H9 (cell line): ENCODE data around the gene RXRB. TPM values are rescaled to one million over a fixed set of nuclear protein-coding genes. Genes with fewer than 3 reads are reported as not detected.

Source experiments
- DNase-seq: peaks from one replicate; pipeline ENCODE4 v3.0.0-alpha.2; 2017
- H2AFZ ChIP-seq: one replicate; pipeline ENCODE4 v1.6.1; 2013; ENCODE audit warnings: mild to moderate bottlenecking, low read length, control low read depth, moderate library complexity
- H2AK5ac ChIP-seq: 2 replicates; pipeline ENCODE4 v1.6.1; 2013; ENCODE audit warnings: low read length, control low read depth, mixed read lengths; ENCODE audit not compliant: insufficient read length
- H2BK120ac ChIP-seq: one replicate; pipeline ENCODE4 v1.6.1; 2013; ENCODE audit warnings: low read depth, mild to moderate bottlenecking, low read length, control low read depth, inconsistent platforms; ENCODE audit not compliant: poor library complexity, severe bottlenecking
- H2BK12ac ChIP-seq: 2 replicates; pipeline ENCODE4 v1.6.1; 2013; ENCODE audit warnings: low read length, control low read depth, mixed read lengths, low read depth; ENCODE audit not compliant: insufficient read length
- H2BK15ac ChIP-seq: 2 replicates; pipeline ENCODE4 v1.6.1; 2013; ENCODE audit warnings: low read depth, low read length, control low read depth
- H2BK20ac ChIP-seq: one replicate; pipeline ENCODE4 v1.6.1; 2013; ENCODE audit warnings: low read depth, mild to moderate bottlenecking, low read length, control low read depth, inconsistent platforms; ENCODE audit not compliant: poor library complexity, severe bottlenecking
- H2BK5ac ChIP-seq: 2 replicates; pipeline ENCODE4 v1.6.1; 2013; ENCODE audit warnings: low read length, control low read depth, mixed read lengths; ENCODE audit not compliant: insufficient read length
- H3K14ac ChIP-seq: 2 replicates; pipeline ENCODE4 v1.6.1; 2013; ENCODE audit warnings: low read length, control low read depth; ENCODE audit not compliant: insufficient read depth
- H3K18ac ChIP-seq: 2 replicates; pipeline ENCODE4 v1.6.1; 2013; ENCODE audit warnings: low read depth, mild to moderate bottlenecking, mixed read lengths, low read length, control low read depth; ENCODE audit not compliant: insufficient read length
- H3K23ac ChIP-seq: 2 replicates; pipeline ENCODE4 v1.6.1; 2013; ENCODE audit warnings: low read length, control low read depth, mixed read lengths, low read depth; ENCODE audit not compliant: insufficient read length
- H3K23me2 ChIP-seq: 2 replicates; pipeline ENCODE4 v1.6.1; 2013; ENCODE audit warnings: low read depth, mild to moderate bottlenecking, mixed read lengths, low read length, control low read depth; ENCODE audit not compliant: insufficient read length, poor library complexity, severe bottlenecking
- H3K27ac ChIP-seq: 2 replicates; pipeline ENCODE4 v1.5.1; 2013; ENCODE audit warnings: low read length, control low read depth, mixed read lengths, low read depth; ENCODE audit not compliant: insufficient read length
- H3K27me3 ChIP-seq: 2 replicates; pipeline ENCODE4 v1.6.1; 2013; ENCODE audit warnings: low read length, control low read depth, inconsistent platforms; ENCODE audit not compliant: insufficient read depth
- H3K4ac ChIP-seq: 2 replicates; pipeline ENCODE4 v1.6.1; 2013; ENCODE audit warnings: low read depth, mild to moderate bottlenecking, control low read depth, inconsistent platforms, low read length, moderate library complexity
- H3K4me1 ChIP-seq: 2 replicates; pipeline ENCODE4 v1.6.1; 2013; ENCODE audit warnings: low read length, control low read depth, inconsistent platforms; ENCODE audit not compliant: insufficient read depth
- H3K4me2 ChIP-seq: 2 replicates; pipeline ENCODE4 v1.6.1; 2013; ENCODE audit warnings: low read length, control low read depth, mixed read lengths; ENCODE audit not compliant: insufficient read length, insufficient read depth
- H3K56ac ChIP-seq: 2 replicates; pipeline ENCODE4 v1.6.1; 2013; ENCODE audit warnings: low read depth, mild to moderate bottlenecking, mixed read lengths, low read length, control low read depth; ENCODE audit not compliant: insufficient read length
- H3K79me1 ChIP-seq: 2 replicates; pipeline ENCODE4 v1.6.1; 2013; ENCODE audit warnings: low read depth, mild to moderate bottlenecking, moderate library complexity, low read length, control low read depth, inconsistent platforms; ENCODE audit not compliant: insufficient read depth, poor library complexity, severe bottlenecking
- H3K79me2 ChIP-seq: 2 replicates; pipeline ENCODE4 v1.6.1; 2013; ENCODE audit warnings: low read length, control low read depth, inconsistent platforms; ENCODE audit not compliant: insufficient read depth
- H3K9ac ChIP-seq: 2 replicates; pipeline ENCODE4 v1.6.1; 2013; ENCODE audit warnings: low read length, control low read depth, mixed read lengths; ENCODE audit not compliant: insufficient read length; ENCODE audit errors: extremely low read depth
- H3K9me3 ChIP-seq: one replicate; pipeline ENCODE4 v1.6.1; 2013; ENCODE audit warnings: low read depth, low read length, inconsistent platforms; ENCODE audit not compliant: control insufficient read depth
- H3T11ph ChIP-seq: one replicate; pipeline ENCODE4 v1.6.1; 2013; ENCODE audit warnings: mild to moderate bottlenecking, low read length, control low read depth, inconsistent platforms
- H4K20me1 ChIP-seq: one replicate; pipeline ENCODE4 v1.6.1; 2013; ENCODE audit not compliant: control insufficient read depth, insufficient read length, insufficient read depth
- H4K5ac ChIP-seq: 2 replicates; pipeline ENCODE4 v1.6.1; 2013; ENCODE audit warnings: low read depth, mild to moderate bottlenecking, mixed read lengths, low read length, control low read depth; ENCODE audit not compliant: insufficient read length
- H4K8ac ChIP-seq: replicated peaks from 2 replicates; pipeline ENCODE4 v1.6.1; 2013; ENCODE audit warnings: low read length, control low read depth, mixed read lengths, low read depth; ENCODE audit not compliant: insufficient read length
- H4K91ac ChIP-seq: 2 replicates; pipeline ENCODE4 v1.6.1; 2013; ENCODE audit warnings: low read depth, mild to moderate bottlenecking, moderate library complexity, mixed read lengths, low read length, control low read depth; ENCODE audit not compliant: insufficient read length
- H3K27ac Mint-ChIP-seq, 3 experiments: 2 replicates in 2 of 3; 3 replicates in 1 of 3; pipeline ENCODE4 v1.8.0; 2020 to 2021; ENCODE audit warnings: mixed read lengths in 3 of 3, mild to moderate bottlenecking in 1 of 3, moderate library complexity in 1 of 3
- H3K27me3 Mint-ChIP-seq: 2 replicates; pipeline ENCODE4 v1.8.0; 2021; ENCODE audit warnings: low read depth, mild to moderate bottlenecking, moderate library complexity, mixed read lengths
- H3K36me3 Mint-ChIP-seq, 3 experiments: 2 replicates in 2 of 3; 3 replicates in 1 of 3; pipeline ENCODE4 v1.8.0; 2020 to 2021; ENCODE audit warnings: low read depth in 3 of 3, mixed read lengths in 3 of 3; ENCODE audit not compliant: insufficient read depth in 1 of 3
- H3K4me1 Mint-ChIP-seq, 2 experiments: 2 replicates each; pipeline ENCODE4 v1.8.0; 2020; ENCODE audit warnings: mixed read lengths in 2 of 2
- H3K4me3 Mint-ChIP-seq, 2 experiments: 2 replicates in 1 of 2; 3 replicates in 1 of 2; pipeline ENCODE4 v1.8.0; 2020 to 2021; ENCODE audit warnings: mild to moderate bottlenecking in 2 of 2, mixed read lengths in 2 of 2, moderate library complexity in 1 of 2
- H3K9me3 Mint-ChIP-seq, 2 experiments: 2 replicates in 1 of 2; 3 replicates in 1 of 2; pipeline ENCODE4 v1.8.0; 2020; ENCODE audit warnings: mild to moderate bottlenecking in 2 of 2, mixed read lengths in 2 of 2, moderate library complexity in 1 of 2
- CTCF ChIP-seq: fragments of 200-600 bp; sonication (generic); conservative IDR thresholded peaks from 3 replicates; pipeline ENCODE4 v1.8.0; 2021; ENCODE audit warnings: antibody characterized with exemption, mild to moderate bottlenecking
- WGBS: extraction: QIAGEN DNeasy Blood & Tissue Kit; methylation state at CpG from one replicate; pipeline ENCODE4 v1.1.7; 2013; ENCODE audit warnings: missing lambda C conversion rate, low lambda C conversion rate, mixed read lengths; ENCODE audit not compliant: insufficient read length; ENCODE audit errors: extremely low coverage; 5-methylcytosine and 5-hydroxymethylcytosine counted together
- total RNA-seq: library from RNA; stranded (reverse); gene quantifications from 2 replicates; pipeline ENCODE4 v1.2.1, GENCODE V29; 2021

RXRB gene
- total RNA-seq, 1 experiment from 2014 or later: 14.8 TPM

GRCh38 chr6:33175436-33176069 is 24.9 kb downstream of the RXRB start:
- no peak for DNase-seq
- H2BK120ac ChIP-seq: no peak overlapping the region
- no peak overlapping the region for H3K27ac ChIP-seq
- no peak overlapping the region for H4K8ac ChIP-seq
- H2BK5ac ChIP-seq: no peak overlapping the region
- no peaks in the 10 kb centered on the region for H3K4me1 ChIP-seq
- Mint-ChIP-seq H3K4me1 (peaks cover 4 to 8% of the 10 kb centered on the region in 2 experiments), H3K4me3 (no peak overlapping the region), H3K36me3 (peaks cover 0 to 2% (median 0%) of the 10 kb centered on the region in 3 experiments; a peak in 2 of 7 replicates), H3K27me3 (peaks cover 36% of the 10 kb centered on the region), H3K9me3 (no peaks in the 10 kb centered on the region), H3K27ac (no peak overlapping the region)
- no peaks in the 10 kb centered on the region for H3K9me3 ChIP-seq
- no peak overlapping the region for H3K18ac ChIP-seq
- no peaks in the 10 kb centered on the region for H3K27me3 ChIP-seq
- H3K23ac ChIP-seq: no peak overlapping the region
- H3K79me2 ChIP-seq: no peaks in the 10 kb centered on the region
- no peak overlapping the region for H2AFZ ChIP-seq
- no peak overlapping the region for H3T11ph ChIP-seq
- no peak overlapping the region for H2AK5ac ChIP-seq
- no peaks in the 10 kb centered on the region for H3K23me2 ChIP-seq
- H4K20me1 ChIP-seq: no peaks in the 10 kb centered on the region
- no peak overlapping the region for H2BK20ac ChIP-seq
- H3K14ac ChIP-seq: no peak overlapping the region
- H3K4me2 ChIP-seq: no peak overlapping the region
- H4K5ac ChIP-seq: no peak overlapping the region
- H3K9ac ChIP-seq: no peak overlapping the region
- H3K4ac ChIP-seq: no peak overlapping the region
- H3K56ac ChIP-seq: no peak overlapping the region
- H4K91ac ChIP-seq: no peak overlapping the region
- H3K79me1 ChIP-seq: no peaks in the 10 kb centered on the region
- TF ChIP-seq CTCF: peak; percentile 25; the same call in 1 of the 3 replicates
- no CpG with 5 or more reads among the region's 10 CpGs for WGBS
- H2BK12ac ChIP-seq: no peak overlapping the region
- H2BK15ac ChIP-seq: no peak overlapping the region
